Stimulated activated CD8-positive, alpha-beta memory T cell treated with anti-CD3 and anti-CD28 coated beads, Interleukin-12 subunit alpha, Interleukin-12 subunit beta, amount 100 ng/mL, for 1 hour (primary cell): Measurements from ENCODE around the gene LPAR1.

Source experiments
- DNase-seq: peaks from one replicate; pipeline ENCODE4 v3.0.0-alpha.2; 2020; ENCODE audit warnings: low read depth

Gene LPAR1

DNA sequence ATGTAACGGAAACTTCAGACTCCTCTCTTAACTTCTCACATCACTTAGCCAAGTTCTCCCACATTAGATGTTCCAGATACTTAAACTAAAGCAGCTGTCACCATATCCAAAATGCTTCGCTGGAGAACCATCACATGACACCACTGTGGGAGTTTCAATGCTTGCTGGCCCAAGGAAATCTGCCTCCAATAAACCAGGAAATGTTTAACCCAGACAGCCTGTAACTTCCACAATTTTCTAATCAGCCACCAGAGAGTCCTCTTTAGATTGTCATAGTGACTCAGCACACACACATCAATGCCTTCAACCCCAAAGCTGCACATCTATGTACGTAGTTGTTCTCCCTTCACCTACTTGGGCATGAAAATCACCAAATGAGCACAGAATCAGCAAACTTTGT lies 118.7 kb downstream of the LPAR1 start:
- no peak for DNase-seq

- DNase-seq: no peak
Observed at GRCh38 chr9:110919050-110919435, 119.2 kb downstream of the LPAR1 start.

GRCh38 chr9:110918316-110919049 lies 119.8 kb downstream of the LPAR1 start:
- no peak for DNase-seq

DNA sequence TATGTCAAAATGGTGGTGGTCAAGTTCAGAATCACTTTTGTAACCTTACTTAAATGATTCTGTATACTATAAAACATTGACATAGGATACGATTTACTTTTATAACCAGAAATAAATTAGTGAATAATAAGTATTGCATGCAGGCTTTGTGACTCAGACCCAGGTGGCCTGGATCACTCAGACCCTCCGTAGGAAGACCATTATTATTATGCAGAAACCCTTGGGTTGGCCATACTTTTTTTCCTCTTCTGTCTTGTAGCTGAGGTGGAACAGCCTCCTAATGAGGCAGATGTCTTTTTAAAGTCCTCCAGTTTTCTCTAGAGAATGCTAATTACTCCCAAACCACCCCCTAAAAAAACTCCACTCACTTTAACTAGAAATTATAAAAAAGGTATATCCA lies 121.9 kb downstream of the LPAR1 start:
- DNase-seq: no peak

DNA sequence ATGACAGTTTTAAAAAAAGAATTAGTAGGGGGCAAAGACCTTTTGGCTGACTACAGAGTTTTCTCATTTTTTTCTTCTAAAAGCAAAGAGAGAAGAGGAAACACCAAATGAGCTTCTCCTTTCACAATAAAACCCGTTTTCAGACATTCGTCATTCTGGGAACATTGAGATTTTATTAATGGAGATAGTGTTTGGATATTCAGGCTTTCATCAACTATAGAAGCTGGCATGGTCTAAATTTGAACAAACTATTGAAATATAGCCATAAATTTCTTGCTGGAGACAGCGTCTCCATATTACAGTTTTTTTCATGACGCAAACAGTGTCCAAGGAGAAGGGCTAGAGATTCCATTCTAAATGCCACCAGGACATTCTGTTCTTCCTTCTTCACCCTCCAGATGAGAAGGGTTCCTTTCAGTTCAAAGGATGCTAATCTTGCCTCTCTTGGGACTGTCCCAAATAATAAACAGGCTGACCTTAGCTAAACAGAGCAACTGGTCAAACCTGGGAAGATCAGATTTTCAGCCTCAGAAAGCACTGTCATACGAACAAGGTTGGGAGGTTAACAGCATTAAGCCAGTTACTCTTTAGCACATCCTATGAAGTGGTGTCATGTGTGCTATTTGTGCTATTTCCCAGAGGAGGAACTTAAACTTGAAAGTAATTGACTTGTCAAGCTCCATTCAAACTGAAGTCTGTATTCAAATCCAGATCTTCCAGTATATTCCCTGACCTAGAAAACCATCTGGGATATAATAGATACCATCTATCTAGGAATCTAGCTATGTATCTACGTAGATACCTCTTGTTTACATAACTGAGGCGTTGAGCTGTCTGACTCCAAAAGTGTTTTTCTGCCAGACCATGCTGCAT lies 125.6 kb downstream of the LPAR1 start:
- DNase-seq: no peak

DNA sequence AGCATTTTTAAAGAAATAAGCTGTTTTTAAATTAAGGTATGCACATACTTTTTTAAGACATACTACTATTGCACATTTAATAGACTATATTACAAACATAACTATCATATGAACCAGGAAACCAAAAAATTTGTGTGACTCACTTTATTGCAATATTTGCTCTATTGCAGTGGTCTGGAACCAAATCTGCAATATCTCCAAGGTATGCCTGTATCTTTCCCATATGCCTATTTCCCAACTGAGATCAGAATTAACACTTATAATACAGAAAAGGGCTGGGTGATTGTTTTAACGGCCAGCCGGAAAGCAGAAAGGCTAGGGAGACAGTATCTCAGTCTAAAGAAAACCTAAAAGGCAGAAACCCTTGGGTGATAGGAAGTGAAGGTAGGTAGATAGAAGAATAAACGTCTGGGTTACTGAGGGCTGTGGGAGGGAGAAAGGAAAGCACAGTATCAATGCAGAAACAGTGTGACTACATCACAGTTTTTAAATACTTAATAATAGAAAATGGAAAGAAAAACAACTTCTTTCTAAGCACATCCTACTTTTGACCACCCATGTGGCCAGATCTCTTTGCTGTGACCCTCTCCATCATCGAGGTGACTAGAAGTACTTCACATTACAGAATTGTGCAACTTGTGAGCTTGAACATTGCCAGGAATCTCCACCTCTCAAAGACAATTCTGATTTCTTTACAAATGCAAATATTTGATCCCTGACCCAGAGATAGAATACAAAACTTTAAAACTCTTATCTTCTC lies 126.4 kb downstream of the LPAR1 start:
- no peak for DNase-seq

GRCh38 chr9:110908894-110909293 lies 129.4 kb downstream of the LPAR1 start:
- DNase-seq: no peak

GRCh38 chr9:110900917-110901316 lies 137.4 kb downstream of the LPAR1 start:
- no peak for DNase-seq

- DNase-seq: no peak
Observed at GRCh38 chr9:110900456-110900855, 137.8 kb downstream of the LPAR1 start.

- no peak for DNase-seq
Observed at GRCh38 chr9:110898866-110899265, 139.4 kb downstream of the LPAR1 start.

- no peak for DNase-seq
Observed at GRCh38 chr9:110898358-110898757, 139.9 kb downstream of the LPAR1 start.

DNA sequence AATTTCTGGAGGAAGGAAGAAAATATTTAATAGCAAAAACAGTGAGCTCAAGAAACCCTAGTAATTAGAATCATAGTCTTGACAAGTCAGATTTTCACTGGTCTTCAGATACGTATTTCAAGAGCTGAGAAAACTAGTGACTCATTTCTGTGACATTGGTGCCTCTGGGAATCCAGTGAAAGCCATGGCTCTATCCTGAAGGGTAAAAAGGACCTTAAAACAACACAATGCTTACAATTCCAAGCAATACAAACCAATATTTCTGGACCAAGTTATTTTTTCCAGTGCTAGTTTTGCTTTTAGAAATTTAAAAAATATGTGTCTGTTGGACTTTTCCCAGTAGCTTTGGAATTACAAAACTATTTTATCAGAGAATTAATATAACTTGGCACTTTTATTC lies 140.3 kb downstream of the LPAR1 start:
- no peak for DNase-seq

GRCh38 chr9:110895147-110895905 lies 142.9 kb downstream of the LPAR1 start:
- DNase-seq: no peak

DNA sequence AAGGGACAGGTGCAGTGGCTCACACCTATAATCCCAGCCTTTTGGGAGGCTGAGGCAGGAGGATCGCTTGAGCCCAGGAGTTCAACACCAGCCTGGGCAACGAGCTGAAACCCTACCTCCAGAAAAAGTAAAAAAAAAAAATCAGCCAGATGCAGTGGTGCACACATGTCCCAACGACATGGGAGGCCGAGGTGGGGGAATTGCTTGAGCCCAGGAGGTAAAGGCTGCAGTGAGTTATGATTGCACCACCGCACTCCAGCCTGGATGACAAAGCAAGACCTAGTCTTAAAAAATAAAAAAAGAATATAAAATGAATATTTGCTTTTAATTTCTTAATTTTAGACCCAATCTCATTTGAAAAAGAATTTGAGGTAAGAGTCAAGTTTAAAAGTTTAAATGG lies 143.5 kb downstream of the LPAR1 start:
- DNase-seq: no peak

GRCh38 chr9:110892689-110893088 lies 145.6 kb downstream of the LPAR1 start:
- DNase-seq: no peak

GRCh38 chr9:110891760-110892159 lies 146.5 kb downstream of the LPAR1 start:
- DNase-seq: no peak

DNA sequence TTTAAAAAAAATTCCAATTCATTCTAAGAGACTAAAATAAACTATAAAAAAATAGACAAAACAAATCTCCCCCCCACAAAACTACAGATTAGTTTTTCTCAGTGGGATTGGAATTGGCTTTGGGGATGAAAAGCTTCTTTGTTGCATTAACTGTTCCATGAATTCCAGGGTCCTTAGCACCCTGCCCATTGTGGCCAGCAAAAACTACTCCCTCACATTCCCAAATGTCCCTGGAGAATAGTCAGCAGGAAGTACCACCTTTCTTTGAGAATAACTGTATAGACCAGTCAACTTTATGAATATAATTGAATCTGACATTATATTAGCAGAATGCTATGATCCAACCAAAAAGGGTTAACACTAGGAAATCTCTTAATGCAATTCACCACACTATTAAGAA lies 147.9 kb downstream of the LPAR1 start:
- DNase-seq: no peak

DNA sequence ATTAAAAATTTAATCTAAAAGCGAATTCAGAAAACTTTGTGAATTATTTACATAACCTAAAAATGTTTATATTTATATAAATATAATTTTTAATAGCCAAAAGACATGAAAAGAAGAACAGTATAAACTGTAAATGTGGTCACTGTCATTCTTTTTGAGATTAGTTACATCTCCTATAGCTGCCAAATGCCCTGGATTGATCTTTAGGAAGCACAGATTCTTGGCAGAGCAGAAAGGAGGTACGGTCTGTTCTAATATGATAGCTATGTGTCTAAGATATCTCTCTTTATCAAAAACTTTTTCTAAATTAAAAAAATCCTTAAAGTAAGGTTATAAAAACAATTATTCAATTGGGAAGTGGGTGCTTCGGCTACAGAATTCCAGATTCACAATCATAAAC lies 151.0 kb downstream of the LPAR1 start:
- DNase-seq: no peak

DNA sequence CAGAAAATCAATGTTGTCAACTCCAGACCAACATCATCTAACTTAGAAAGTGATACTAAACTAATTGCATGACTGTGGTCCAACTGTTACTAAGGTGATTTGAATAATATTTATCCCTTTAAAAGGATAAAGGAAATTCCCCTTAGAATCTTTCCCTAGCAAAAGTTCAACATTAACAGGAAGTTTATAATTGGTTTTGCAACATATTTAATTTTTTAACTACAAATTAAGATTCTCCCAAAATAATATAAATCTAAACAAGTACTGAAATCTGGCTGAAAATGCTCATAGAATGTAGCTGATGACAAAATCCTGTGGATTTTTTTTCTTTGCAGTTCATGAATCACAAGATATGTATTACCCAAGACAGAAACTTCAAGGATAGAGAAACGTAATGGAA lies 151.4 kb downstream of the LPAR1 start:
- DNase-seq: no peak

- no peak for DNase-seq
Observed at GRCh38 chr9:110880189-110880588, 158.1 kb downstream of the LPAR1 start.

- no peak for DNase-seq
Observed at GRCh38 chr9:110877374-110877773, 160.9 kb downstream of the LPAR1 start.

GRCh38 chr9:110876929-110877328 lies 161.3 kb downstream of the LPAR1 start:
- no peak for DNase-seq
